Measurements from ENCODE around the gene TSPAN3. TPM values are rescaled to one million over a fixed set of nuclear protein-coding genes. Genes with fewer than 3 reads are reported as not detected.

The TSPAN3 gene
- total RNA-seq, 1 donor from 2014 or later, result 1,268 TPM

- no peak for DNase-seq (ENCODE audit: low read depth)
Observed at GRCh38 chr15:77057685-77058084, 13.2 kb downstream of the TSPAN3 start.

- DNase-seq (ENCODE audit: low read depth), result no peak
Observed at GRCh38 chr15:77057072-77057471, 13.8 kb downstream of the TSPAN3 start.

DNA sequence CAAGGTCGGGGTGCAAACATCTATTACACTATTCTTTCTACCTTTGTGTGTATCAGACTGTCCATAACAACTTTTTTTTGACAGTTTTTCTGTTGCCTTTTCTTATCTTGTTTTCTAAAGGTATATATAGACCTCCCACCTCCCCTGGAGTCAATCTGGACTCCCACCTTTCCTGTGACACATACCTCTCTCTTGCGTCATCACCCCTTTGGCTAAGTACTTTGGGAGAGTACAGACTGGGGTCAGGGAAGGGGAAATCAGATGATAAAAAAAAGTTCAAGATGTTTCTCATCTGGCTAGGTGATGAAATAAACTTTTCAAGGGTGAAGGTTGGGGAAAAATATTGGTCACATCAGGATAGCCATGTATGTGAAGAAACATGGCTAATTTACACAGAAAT lies 17.2 kb downstream of the TSPAN3 start:
- DNase-seq (ENCODE audit: low read depth), result no peak

GRCh38 chr15:77052556-77052955 lies 18.4 kb downstream of the TSPAN3 start:
- DNase-seq (ENCODE audit: low read depth), result no peak

DNA sequence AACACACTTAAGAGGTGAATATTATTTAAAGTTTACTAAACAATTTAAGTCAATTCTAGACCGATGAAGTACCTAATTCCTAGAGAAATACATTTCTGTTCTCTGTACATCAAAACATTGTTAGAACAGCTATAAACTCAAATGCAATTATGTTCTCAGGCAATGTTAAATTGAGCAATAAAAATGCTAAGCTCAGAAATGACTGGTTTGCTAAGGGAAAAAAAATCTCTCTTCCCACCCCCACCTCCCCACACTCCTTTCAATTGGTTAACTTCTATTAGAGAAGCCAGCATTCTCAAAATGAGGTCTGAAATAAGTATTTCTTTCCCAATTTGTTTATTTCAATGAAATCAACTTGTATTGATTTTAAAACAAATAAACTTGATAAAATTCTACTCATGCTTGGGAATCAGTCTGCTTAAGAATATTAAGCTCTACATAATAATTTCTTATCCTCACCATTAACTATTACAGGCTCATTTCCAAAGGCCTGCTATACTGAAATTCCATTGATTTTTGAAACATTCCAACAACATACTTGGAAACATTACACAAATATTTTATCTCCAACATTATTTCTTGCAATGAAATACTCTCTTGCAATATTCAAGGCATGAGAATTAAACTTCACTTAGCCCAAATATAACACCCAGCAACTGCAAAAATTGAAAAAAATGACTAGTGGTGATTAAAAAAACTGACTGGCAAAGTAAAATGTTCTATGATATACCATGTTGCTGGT lies 22.6 kb downstream of the TSPAN3 start:
- DNase-seq (ENCODE audit: low read depth), result no peak

DNA sequence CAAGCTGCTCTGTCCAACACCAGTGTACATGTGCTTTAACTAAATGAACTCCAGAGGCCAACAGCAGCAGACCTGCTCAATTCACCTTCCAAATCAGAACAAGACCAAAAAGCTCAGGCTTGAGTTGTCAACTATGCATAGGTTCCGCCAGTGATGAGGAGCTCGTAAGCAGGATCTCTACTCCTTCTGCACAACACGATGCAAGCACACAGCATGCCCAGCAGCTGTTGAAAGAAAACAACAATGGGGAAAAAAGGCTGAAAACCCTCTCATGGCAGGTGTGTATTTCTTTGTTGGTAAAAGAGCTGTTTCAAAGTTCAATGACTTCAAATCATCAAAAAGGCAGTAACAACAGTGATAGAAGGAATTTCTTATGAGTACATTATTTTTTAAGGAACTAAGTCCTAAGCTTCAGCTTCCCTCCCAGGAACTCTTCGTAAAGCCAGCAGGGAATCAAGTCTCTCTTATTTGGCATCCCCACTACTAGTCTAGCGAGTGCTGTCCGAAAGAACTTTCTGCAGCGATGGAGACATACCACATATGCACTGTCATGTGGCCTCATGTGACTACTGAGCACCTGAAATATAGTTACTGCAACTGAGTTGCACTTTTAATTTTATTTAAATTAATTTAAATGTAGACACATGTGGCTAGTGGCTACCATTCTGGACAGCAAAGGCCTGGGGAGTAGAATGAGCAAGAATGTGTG lies 24.1 kb downstream of the TSPAN3 start:
- DNase-seq (ENCODE audit: low read depth), result no peak

DNA sequence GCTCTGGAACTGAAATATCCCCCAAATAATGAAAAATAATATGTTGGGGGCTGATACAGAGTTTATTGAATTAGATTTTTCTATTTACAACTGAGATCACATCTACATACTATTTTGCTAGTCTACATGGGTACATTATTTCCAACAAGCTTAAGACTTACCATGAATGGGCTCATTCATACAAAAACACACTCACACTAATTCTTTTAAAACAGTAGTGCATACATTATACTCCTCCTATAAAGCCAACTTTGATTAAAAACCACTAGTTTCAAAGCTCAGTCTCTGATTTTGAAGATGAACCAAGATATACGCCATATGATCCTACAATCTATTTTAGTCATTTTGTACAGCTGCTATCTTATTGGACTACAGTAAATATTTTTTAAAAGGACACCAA lies 24.9 kb downstream of the TSPAN3 start:
- DNase-seq (ENCODE audit: low read depth), result no peak

GRCh38 chr15:77044228-77045042 lies 26.5 kb downstream of the TSPAN3 start:
- no peak for DNase-seq (ENCODE audit: low read depth)

- DNase-seq (ENCODE audit: low read depth), result no peak
Observed at GRCh38 chr15:77042955-77043920, 27.7 kb downstream of the TSPAN3 start.

- DNase-seq (ENCODE audit: low read depth), result no peak
Observed at GRCh38 chr15:77042245-77042919, 28.5 kb downstream of the TSPAN3 start.

GRCh38 chr15:77040673-77041072 lies 30.2 kb downstream of the TSPAN3 start:
- DNase-seq (ENCODE audit: low read depth), result no peak

- DNase-seq (ENCODE audit: low read depth), result no peak
Observed at GRCh38 chr15:77039848-77040247, 31.1 kb downstream of the TSPAN3 start.

DNA sequence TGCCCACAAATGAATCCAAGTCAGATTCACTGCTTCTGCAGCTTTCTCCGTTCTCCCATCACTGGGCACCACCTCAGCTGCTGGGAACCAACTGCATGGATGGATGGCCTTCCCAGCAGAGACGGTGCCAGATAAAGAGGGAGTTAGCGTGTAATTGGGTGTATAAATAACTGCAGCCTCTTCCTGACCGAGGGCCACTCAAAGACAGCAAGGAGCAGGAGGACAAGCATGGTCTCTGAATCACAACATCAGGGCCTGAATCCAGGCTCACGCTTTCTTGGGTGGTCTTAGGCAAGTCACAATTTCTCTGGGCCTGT lies 31.7 kb downstream of the TSPAN3 start:
- peak; percentile 33 for DNase-seq (ENCODE audit: low read depth)

DNA sequence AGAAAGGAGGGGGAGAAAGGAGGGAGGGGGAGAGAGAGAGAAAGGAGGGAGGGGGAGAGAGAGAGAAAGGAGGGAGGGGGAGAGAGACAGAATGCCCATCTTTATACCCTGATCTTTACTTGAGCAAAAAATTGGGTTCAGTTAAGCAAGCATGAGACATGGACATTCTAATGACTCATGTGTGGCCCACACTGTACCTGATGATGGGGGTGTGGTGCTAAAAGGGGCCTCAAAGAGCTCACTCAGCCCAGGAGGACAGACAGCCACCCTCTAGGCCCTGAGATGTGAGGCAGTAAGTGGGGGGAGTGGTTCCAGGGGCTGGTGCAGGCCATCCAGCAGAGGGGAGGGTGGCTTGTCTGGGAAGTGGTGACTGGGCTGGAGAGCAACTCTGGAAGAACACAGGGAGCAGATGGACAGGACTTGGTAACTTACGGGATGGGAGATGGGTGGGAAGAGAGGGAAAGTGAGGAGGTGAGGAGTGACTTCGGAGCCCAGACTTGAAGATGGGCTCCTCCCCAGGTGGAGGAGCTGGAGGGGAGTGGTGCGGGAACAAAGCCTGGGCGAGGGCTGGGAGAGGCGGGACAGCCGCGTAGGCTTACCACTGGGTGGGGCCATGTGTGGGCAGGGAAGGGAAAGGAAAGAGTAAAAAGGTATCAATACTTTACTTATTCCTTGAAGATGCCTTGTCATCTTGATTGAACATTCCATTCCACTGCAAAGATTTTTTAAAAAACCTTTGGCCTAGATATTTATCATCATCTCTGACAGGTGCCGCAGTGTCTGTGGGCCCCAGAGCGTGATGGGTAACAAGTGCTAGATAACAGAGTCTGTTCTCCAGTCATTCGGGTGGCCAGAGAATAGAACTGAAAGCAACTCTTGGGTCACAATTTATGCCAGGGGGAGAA lies 32.3 kb downstream of the TSPAN3 start:
- DNase-seq (ENCODE audit: low read depth), result no peak

DNA sequence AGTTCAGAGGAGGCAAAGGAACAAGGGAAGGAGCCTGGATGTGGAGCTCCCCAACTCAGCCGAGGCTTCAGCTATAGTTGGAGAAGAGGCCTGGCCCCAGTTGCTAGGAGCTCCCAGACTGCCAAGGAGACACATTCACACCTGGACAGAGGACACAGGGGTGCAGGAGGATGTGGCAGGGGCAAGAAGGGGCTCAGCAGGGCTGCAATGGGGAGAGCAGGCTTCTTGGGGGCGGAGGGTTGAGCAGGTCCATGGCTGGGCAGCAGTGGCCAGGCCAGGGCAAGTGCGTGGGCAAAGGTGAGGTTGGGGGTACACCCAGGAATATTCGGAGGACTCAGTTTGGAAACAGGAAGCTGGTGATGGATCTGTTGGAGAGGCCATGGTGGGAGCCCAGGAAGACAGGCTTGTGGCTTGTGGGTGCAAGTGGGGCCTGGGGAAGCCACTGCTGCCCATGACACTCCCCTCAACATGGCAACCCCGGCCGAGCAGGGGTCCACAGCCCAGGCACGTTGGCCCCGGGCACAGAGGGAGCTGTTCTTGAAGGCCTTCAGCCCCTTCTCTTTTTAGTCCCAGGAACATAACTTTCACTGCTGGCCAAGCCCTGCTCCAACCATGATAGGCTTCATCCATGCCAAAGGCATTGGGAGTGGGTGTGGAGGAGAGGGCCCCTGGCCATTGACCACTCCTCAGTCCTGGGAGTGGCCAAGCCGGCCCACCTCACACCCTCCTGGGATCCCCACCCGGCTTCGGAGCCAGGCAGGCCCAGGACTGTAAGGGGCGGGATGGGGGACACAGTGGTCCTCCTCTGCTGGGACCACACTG lies 33.3 kb downstream of the TSPAN3 start:
- no peak for DNase-seq (ENCODE audit: low read depth)

GRCh38 chr15:77036537-77037387 lies 34.1 kb downstream of the TSPAN3 start:
- no peak for DNase-seq (ENCODE audit: low read depth)

DNA sequence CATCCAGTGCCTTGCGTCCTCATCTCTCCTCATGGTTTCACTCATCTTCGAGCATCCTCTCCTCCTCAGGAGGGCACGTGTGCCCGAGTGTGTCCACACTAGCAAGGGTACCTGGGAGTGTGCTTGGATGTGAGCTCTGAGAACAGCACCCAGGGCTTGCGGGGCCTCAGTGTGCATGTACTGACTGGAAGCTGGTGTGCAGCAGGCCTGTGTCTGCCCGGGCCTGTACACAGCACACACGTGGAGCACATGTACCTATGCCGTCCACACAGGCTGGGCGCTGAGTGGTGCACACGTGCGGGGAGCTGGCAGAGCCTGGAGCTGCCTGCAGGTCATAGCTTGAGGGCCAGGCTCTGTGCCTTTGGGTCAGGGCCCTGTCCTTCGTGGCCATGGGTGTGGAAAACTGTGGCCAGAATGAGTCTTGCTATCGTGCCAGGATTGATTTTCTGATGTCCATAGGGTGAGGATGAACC lies 34.9 kb downstream of the TSPAN3 start:
- DNase-seq (ENCODE audit: low read depth), result no peak
